ENCODE data around the gene DRD3.

The DRD3 gene

DNA sequence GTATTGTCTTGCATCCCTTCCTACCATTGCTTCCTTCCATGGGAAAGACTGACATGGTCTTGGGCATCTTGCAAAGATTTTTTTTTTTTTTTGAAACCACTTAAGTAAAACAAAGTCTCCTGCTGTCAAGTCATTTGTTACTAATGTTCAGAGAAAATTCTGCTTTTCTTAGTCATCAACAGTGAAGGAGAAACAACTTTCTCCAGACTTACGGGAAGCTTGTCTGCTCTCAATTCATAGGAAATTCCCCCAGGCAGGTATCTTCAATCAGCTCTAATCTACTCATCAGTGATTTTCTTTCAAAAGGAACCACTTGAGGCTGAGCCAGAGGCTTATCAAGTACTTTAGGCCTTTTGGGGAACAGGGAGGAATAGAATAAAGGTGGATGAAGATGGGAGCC, 15.9 kb upstream of the DRD3 start:
- H3K27ac ChIP-seq, result no peak overlapping the region
- no peak overlapping the region for H3K4me3 ChIP-seq

DNA sequence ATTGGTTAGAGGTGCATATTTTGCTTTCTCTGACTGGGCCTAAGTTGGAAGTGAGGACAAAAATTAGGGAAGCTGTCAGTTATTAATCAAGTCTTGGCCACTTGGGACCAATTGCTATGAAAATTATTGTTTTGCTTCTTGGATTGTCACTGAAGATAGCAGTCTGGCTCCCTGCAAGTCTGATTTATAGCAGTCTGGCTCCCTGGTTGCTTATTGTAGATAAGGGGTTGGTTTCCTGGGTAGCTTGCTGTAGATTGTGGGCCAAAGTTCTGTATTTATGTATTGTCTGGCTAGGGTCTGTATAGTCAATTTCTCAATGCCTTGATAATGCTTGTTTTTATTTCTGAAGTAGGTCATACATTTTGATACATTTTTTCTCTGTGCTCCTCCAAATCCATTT, 13.3 kb upstream of the DRD3 start:
- no peak overlapping the region for H3K27ac ChIP-seq
- H3K4me3 ChIP-seq, result no peak overlapping the region

DNA sequence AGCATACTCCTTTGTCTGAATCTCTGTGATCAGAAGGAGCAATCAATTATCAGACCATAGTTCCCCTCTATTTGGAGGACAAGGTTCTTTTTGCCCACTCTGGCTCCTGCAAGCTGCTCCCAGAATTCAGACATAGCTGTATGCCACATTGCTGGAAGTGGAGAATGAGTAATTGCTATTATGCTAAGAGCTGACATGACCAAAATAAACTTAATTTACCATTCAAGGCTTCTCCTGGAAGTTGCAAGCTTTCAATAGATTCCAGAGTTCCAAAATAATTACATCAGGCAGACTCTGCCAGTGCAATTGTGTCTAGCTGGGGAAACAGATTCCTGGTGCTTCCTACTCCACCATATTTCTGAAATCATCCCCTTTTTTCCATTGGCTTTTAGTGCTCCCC, 7.6 kb upstream of the DRD3 start:
- Histone ChIP-seq H3K27ac (no peak overlapping the region), H3K4me3 (no peak overlapping the region)

DNA sequence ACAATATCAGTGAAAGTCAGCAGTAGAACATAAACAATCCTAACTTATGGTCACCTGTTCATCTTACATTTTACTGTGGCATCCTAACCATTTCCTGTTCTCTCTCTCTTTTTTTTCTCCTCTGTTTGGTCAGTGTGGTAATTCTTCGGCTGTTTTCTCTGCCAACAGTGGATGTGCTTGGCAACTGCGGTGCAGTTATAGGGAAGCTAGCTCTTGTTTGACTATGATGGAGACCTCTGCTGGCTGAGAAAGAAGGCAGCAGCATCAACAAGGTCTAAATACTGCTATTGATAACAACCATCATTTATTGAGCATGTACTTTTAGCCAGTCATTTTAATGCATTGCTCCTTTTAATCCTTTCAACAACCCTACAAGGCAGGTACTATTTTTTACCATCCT, 723 bp upstream of the DRD3 start:
- Histone ChIP-seq H3K4me3 (no peak overlapping the region), H3K27ac (no peak overlapping the region)

DNA sequence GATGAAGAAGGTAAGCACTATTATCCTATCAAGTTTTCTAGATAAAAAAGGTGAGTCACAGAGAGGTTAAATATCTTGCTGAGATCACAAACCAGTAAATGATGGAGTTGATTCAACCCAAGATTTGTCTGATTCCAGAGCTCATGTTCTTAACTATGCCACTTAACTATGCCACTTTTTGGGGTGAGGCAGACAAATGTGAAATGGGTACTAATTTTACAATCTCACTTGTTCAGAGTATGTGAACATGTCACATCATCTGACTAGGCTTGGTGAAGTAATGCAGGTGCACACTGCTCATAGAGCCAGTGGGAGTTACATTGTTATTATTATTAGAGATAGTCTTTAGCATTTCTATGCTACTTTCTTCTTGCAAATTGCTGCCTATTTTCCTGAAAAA, 2.0 kb downstream of the DRD3 start:
- Histone ChIP-seq H3K4me3 (no peak overlapping the region), H3K27ac (no peak overlapping the region)

DNA sequence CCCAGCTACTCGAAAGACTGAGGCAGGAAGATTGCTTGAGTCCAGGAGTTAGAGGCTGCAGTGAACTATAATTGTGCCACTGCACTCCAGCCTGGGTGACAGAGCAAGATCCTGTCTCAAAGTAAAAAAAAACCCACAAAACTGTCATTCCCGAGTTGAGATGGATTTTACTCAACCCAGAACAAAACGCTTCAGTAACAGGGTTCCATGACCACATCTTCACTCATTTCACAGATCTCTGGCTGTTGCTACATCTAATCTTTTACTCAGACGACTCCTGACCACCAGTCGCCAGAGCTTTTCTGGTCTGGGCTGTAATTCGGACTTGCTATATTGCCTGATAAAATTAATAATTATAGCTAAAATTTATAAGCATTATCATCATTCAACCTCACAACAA, 2.4 kb downstream of the DRD3 start:
- Histone ChIP-seq H3K27ac (no peak overlapping the region), H3K4me3 (no peak overlapping the region)

DNA sequence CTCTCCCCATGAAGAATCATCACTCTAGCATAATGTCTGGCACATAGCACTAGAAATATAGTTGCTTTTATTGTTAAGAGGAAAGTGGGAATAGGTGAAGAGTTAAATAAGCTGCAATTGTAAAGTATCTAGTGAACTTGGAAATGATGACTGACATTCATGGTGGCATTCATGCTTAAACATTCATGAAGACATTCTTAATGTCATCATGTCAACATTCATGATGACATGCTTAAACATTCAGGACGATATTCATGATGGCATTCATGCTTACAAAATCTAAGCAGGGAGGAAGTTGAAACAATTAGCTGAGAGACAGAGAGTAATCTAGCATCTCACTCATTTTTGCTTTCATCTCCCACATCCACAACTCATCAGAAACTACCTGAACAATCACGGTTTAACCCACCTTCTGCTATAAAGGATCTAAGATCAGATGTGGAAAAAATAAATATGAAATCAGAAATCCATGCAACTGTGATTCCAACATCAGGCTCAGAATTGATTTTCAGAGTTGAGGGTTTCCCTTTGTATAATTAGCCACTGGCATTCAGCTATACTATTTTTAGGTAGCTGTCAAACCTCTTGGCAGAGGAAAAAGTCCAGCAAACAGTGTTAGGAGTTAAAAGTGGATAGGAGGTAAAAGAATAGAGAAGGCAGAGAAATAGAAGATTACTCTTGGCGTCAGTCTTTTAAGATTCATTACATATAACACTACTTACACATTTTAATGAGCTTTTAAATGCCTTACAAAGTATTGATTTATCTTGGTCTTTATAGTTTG, 3.5 kb downstream of the DRD3 start:
- Histone ChIP-seq H3K27ac (no peak overlapping the region), H3K4me3 (no peak overlapping the region)

DNA sequence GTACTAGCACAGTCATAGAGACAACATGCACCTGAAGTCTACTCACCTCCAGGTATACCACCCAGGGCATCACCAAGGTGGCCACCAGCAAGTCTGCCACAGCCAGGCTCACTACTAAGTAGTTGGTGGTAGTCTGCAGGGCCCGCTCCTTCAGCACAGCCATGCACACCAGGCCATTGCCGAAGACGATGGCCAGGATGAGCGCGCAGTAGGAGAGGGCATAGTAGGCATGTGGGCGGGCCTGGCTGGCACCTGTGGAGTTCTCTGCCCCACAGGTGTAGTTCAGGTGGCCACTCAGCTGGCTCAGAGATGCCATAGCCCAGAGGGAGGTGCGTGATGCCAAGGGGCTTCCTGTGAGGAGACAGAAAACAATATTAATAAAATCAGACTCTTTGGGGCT, 7.2 kb downstream of the DRD3 start:
- no peak overlapping the region for H3K4me3 ChIP-seq
- H3K27ac ChIP-seq, result no peak overlapping the region

DNA sequence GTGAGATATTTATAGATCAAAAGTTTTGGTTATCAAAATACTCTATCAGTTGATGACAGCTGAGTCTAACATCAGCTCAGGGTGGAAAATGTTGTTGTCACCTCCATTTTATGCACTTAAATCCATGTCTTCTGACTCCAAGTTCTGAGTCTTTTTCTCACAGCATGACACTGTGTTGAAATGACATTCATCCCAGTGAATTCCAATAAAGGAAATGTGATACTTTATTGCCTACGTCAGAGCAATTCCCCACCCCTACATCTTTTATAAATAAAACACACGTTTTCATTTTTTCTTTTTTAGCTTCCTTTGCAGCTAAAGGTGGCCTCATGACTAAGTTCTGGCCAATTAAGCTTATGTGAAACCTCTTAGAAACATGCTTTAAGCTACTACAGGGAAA, 10.7 kb downstream of the DRD3 start:
- Histone ChIP-seq H3K4me3 (no peak overlapping the region), H3K27ac (no peak overlapping the region)

DNA sequence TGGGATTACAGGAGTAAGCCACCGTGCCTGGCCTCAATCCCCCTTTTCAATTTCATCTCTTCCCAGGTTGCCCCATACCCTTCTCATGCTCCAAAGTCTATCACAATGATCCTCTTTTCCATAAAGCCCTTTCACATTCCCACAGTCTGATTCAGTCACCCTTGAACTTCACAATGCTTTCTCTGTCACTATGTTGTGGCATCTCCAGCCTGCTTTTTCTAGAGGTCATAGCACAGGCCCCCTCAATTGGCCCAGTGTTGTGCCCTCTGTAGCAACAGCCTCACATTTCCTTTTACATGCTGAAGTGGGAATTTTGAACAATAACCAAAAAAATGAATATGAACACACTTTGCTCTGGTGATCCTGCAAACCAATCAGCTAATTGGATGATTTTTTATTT, 21.5 kb downstream of the DRD3 start:
- no peak overlapping the region for H3K27ac ChIP-seq
- H3K4me3 ChIP-seq, result no peak overlapping the region

DNA sequence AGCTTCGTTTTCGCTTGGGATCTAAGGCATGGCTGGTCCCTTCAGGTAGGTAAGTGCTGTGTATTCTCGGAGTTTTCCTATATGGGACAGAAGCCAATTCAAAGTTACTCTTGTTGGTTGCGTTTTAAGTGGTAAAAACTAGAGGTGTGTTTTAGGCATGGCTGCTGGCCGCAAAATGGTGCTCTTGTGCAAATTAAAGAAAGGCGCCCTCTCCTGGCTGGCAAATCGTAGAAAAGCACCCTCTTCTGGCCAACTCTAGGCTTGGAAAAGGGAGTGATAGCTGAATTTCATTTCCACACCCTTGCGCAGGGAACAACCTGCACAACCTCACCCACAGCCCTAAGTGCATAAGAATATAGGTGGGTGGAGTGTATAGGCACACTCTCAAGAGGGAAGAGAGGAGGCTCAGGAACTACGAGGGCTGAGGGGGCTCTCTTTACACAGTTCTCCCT, 23.5 kb downstream of the DRD3 start:
- Histone ChIP-seq H3K4me3 (no peak overlapping the region), H3K27ac (no peak overlapping the region)

DNA sequence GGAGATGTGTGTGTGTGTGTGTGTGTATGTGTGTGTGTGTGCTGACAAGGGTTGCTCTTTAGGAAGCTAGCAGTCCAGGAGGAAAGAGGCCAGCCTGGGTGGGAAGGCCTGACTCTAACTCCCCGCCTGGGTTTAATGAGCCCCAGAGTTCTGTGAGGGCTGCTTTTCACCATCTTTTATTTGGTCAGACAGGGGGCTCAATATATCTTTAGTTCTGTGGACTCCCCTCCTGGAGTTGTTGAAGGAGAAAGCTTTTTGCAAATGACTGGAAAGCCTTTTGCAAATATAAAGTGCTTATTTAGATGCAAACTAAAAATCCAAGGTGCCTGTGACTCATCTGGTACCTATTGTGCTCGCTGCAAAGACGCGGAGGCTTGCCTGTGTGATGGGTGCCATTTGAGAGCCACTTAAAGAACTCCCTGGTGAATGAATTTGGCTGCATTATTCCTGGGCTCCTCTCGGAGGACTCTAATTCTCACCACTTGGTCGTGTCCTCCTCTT, 24.5 kb downstream of the DRD3 start:
- H3K4me3 ChIP-seq, result no peak overlapping the region
- no peak overlapping the region for H3K27ac ChIP-seq

DNA sequence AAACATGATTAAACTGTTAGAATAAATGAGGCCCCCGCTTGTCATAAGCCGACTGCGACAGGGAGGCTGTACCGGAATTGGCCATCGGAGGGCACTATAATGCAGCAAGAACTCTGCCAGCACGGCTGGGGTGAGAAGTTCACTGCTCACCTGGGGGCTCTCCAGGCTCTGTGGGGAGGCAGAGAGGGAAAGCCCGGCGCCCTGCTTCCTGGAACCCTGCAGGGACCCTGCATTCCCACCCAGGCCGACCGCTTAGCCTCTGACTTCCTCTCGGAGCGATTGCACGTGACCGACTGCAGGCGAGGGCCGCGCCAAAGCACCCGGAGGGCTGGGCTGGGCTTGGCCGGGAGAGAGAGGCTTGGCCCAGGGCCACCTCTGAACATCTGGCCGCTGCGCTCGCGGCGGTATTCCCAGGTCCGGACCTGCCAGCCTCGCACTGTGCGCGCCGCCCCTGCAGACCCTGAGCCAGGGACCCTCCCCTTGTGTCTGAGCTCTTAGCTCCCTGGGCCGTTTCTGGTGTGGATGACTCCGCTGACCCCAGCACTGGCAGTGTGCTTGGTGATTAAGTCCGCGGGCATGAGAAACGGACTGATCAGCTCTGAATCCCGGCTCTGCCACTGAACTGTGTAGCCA, 26.2 kb downstream of the DRD3 start:
- peak overlapping the region; percentile 22 to 44 (median 26) for H3K4me3 ChIP-seq
- peak overlapping the region in 9 of 21 experiments; percentile 3 to 60 (median 36) for H3K27ac ChIP-seq

DNA sequence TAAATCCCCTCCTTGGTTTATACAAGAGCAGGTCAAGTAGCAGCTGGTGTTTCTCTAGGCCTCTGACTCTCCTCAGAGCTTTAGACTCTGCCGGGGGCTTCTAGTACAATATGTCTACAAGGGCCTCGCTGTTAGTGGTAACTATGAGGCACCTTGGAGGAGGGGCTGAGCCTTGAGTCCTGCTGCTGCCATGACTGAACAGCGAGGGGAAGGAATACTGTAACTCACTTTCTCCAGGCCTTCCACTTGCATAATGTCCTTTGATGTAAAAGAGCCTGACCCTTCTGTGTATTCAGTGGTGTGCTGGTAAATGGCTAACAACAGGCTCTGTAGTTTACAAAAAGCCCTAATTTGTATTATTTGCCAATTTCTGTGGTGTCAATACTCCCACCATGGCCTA, 27.8 kb downstream of the DRD3 start:
- Histone ChIP-seq H3K27ac (no peak overlapping the region), H3K4me3 (no peak overlapping the region)

DNA sequence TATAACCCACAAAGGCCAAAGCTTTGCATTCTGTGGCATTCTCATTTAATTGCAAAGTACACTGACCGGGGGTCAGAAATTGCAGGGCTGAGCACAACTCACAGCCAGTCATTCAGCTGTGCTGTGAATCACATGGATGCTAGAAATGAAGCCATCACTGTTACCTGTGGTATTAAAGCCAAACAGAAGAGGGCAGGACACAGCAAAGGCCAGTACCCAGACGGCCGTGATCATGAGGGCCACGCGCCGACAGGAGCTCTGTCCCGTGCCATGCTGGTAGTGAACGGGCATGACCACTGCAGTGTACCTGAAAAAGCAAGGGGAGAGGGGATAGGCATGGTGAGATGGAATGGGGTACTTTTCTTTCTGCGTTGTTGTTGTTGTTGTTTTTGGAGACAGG, 31.6 kb downstream of the DRD3 start:
- no peak overlapping the region for H3K4me3 ChIP-seq

DNA sequence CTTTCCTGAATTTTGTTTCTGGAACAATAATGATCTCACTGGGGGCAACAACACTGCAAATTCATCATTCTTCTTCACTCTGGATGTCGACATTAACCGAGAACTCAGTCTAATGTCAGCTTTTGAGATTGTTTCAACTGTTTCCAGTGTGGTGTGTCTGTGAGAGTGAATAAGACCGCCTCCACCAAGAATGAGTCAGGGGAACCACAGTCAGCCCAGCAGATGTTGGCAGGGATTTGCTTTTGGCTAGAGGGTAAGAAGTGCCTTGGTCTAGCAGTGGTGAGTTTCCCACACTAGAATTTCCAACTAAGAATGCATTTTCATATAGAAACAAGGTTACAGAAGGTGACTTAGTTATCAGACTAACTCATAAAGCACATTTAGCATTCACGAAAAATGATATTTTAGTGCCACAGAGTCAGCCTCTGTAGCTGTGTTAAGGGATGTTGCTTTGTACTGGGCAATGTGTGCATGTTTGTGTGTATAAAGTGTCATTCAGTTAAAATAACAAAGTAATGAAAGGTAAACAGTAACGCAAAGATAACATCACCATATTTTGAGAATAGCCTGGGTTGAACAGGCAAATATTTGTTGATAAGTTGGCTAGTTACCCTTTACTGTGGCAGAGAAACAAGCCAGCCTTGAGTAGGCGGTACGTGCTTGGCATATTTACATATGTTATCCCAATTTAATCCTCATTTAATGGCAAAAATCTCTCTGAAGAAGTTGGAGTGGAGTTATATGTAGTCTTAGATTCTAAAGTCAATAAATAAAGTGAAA, 33.8 kb downstream of the DRD3 start:
- no peak overlapping the region for H3K4me3 ChIP-seq
- H3K27ac ChIP-seq, result peak overlapping the region in 4 of 21 experiments; percentile 17 to 51 (median 38)

More for the DNA sequence above, 31.6 kb downstream of the DRD3 start:
- H3K27ac ChIP-seq, result no peak overlapping the region

DNA sequence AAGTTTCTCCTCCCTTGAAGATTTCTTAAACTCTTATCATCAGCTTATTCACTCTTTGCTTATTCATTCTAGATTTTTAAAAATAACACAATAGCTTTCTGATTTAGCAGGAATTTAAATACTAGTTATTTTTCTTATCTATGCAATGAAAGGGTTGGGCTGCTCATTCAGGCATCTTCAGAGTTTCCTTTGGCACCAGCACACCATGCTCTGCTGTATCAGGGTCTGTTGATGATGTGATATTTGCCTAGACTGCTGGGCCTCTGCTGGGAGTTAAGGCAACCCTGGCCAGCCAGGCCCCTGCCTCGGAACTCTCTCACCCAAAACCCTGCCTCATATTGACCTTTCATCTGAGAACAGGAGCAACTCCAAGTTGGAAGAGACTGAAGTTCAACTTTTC, 35.0 kb downstream of the DRD3 start:
- Histone ChIP-seq H3K4me3 (no peak overlapping the region), H3K27ac (peak overlapping the region in 1 of 21 experiments; percentile 33)

DNA sequence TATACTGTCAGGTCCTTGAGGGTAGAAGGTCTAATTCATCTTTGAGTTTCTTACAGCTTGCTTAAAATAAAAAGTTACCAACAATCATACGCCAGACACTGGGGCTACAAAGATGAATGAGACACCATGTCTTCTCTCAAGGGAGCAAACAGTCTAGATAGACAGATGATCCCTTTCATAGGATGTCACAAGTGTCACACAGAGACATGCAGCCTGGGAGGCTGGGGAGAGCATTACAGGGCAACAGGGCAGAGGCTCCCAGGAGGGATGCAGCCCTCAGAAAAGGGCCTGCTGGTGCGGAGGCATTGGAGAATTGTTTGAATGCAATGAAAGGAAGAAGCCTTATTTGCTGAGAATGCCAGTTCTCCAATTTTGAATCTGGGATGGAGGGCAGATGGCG, 39.0 kb downstream of the DRD3 start:
- Histone ChIP-seq H3K27ac (no peak overlapping the region), H3K4me3 (no peak overlapping the region)

DNA sequence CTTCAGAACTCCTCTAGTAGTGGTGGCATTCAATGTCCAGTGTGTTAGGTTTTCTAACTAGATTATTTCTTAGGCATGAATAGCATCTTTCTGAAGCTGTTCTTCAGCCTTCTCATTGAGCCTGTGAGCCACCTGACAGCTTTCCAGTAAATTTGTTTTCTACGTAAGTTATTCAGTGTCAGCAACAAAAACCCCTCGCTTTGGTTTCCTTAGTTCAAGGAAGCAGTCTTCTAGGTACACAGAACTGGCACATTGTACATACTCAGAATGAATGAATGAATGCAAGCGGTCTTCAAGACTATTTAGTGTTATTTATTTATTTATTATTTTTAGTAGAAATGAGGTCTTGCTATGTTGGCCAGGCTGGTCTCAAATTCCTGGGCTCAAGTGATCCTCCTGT, 44.9 kb downstream of the DRD3 start:
- no peak overlapping the region for H3K4me3 ChIP-seq
- no peak overlapping the region for H3K27ac ChIP-seq

DNA sequence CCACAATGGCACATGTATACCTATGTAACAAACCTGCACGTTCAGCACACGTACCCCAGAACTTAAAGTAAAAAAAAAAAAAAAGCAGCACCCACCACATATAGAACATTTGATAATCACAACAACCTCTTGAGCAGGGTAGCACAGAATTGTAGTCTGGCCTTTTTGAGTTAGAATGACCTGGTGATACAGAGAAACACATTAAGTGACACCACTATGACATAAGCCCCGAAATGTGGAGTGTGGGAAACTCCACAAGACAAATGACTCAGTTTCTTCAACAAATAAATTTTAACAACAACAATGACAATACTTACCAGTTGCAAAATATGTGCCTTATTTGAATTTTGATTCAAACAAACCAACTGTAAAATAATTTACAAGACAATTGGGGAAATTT, 46.4 kb downstream of the DRD3 start:
- no peak overlapping the region for H3K4me3 ChIP-seq
- H3K27ac ChIP-seq, result no peak overlapping the region

DNA sequence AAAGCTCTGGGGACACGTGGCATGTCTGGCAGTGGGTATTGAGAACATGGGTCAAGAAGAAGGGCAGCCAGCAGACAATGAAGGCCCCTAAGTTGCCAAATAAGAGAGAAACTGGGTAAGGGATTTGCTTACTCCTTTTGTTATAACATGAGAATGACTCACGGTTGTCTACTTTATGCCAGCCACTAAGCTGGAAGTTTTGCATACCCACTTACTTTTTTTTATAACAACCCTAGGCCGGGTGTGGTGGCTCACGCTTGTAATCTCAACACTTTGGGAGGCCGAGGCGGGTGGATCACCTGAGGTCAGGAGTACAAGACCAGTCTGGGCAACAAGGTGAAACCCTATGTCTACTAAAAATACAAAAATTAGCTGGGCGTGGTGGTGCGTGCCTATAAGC, 50.0 kb downstream of the DRD3 start:
- Histone ChIP-seq H3K27ac (no peak overlapping the region), H3K4me3 (no peak overlapping the region)
